K562 (cell line): Measurements from ENCODE around the gene CAST. TPM values are rescaled to one million over a fixed set of nuclear protein-coding genes. Genes with fewer than 3 reads are reported as not detected.

Experiments used
- ATAC-seq: fragments of 200-7000 bp; cut with Tn5 transposase; 3 replicates; pipeline ENCODE4 v1.9.1; 2020; ENCODE audit warnings: moderate library complexity
- BruUV-seq: library from RNA; stranded (reverse); fragments of 400-500 nt; replicated peaks from 2 replicates; lab custom pipeline; 2021; lab: Mats Ljungman, UMichigan
- CTCF ChIA-PET: fragments of 300-600 bp; formaldehyde crosslinking; extraction: SDS; loops from one replicate; lab custom pipeline; 2021; ENCODE audit warnings: low intra/inter-chr PET ratio; lab: Yijun Ruan, JAX
- POLR2A ChIA-PET: fragments of 300-600, 350-650 bp; sonication (Branson Sonifier 250); formaldehyde crosslinking; extraction: SDS; loops from one replicate; lab custom pipeline; 2021; ENCODE audit warnings: antibody characterized with exemption, inconsistent platforms; lab: Yijun Ruan, JAX
- DNase-seq, 4 experiments: peaks; one replicate each; pipeline versions ENCODE4 v3.0.0 to v3.0.0-alpha.2; 2011 to 2018; ENCODE audit warnings: low spot score in 3 of 4, mixed read lengths in 3 of 4; ENCODE audit errors: extremely low read depth in 1 of 4
- FAIRE-seq: peaks from 2 replicates; lab custom pipeline; 2011; peaks lifted over from hg19 to GRCh38; lab: Jason Lieb, UNC
- H2AFZ ChIP-seq: 2 replicates; pipeline ENCODE4 v1.6.0; 2011; ENCODE audit warnings: low read depth, low read length, control low read depth, inconsistent platforms
- H3K27ac ChIP-seq: fragments of 200-600 bp; 3 replicates; pipeline ENCODE4 v1.8.0; 2011; ENCODE audit warnings: low read depth, mild to moderate bottlenecking, control low read depth, inconsistent platforms, low read length, moderate library complexity, mixed read lengths; ENCODE audit errors: extremely low read depth
- H3K27me3 ChIP-seq, 2 experiments: fragments of 300-600 bp in 1 of 2; 2 replicates in 1 of 2; 3 replicates in 1 of 2; pipeline versions ENCODE4 v1.6.0 to v1.8.0; 2011; ENCODE audit warnings: inconsistent platforms in 2 of 2, low read length in 2 of 2, mild to moderate bottlenecking in 1 of 2, mixed read lengths in 1 of 2, moderate library complexity in 1 of 2; ENCODE audit not compliant: control insufficient read depth in 2 of 2, insufficient read depth in 2 of 2
- H3K36me3 ChIP-seq: fragments of 300-600 bp; 3 replicates; pipeline ENCODE4 v1.8.0; 2011; ENCODE audit warnings: mild to moderate bottlenecking, low read length, inconsistent platforms; ENCODE audit not compliant: control insufficient read depth, insufficient read depth
- H3K4me1 ChIP-seq, 2 experiments: fragments of 200-600 bp in 1 of 2; replicated peaks in 1 of 2; 2 replicates in 1 of 2; 3 replicates in 1 of 2; pipeline versions ENCODE4 v1.5.1 to v1.8.0; 2011; ENCODE audit warnings: inconsistent platforms in 2 of 2, low read length in 2 of 2, mild to moderate bottlenecking in 1 of 2, mixed read lengths in 1 of 2, moderate library complexity in 1 of 2; ENCODE audit not compliant: control insufficient read depth in 2 of 2, insufficient read depth in 2 of 2
- H3K4me2 ChIP-seq: 2 replicates; pipeline ENCODE4 v1.6.1; 2011; ENCODE audit warnings: low read length, control low read depth, inconsistent platforms, mixed read lengths; ENCODE audit not compliant: insufficient read depth
- H3K4me3 ChIP-seq: fragments of 200-600 bp; sonication (generic), shearing (Covaris generic); 2 replicates; pipeline ENCODE4 v1.5.1; 2016; ENCODE audit warnings: control low read depth, inconsistent platforms
- H3K79me2 ChIP-seq: fragments of 200-600 bp; 3 replicates; pipeline ENCODE4 v1.8.0; 2011; ENCODE audit warnings: low read length, inconsistent platforms; ENCODE audit not compliant: control insufficient read depth, insufficient read depth
- H3K9ac ChIP-seq, 2 experiments: 2 replicates each; pipeline versions ENCODE4 v1.6.0 to v1.6.1; 2011; ENCODE audit warnings: low read depth in 2 of 2, low read length in 2 of 2, control low read depth in 1 of 2, inconsistent platforms in 1 of 2, mild to moderate bottlenecking in 1 of 2, mixed read lengths in 1 of 2; ENCODE audit not compliant: insufficient read depth in 1 of 2
- H3K9me1 ChIP-seq: one replicate; pipeline ENCODE4 v1.6.0; 2011; ENCODE audit warnings: inconsistent platforms, mild to moderate bottlenecking, low read length, moderate library complexity; ENCODE audit not compliant: control insufficient read depth, insufficient read depth
- H3K9me3 ChIP-seq: replicated peaks from 2 replicates; pipeline ENCODE4 v1.5.1; 2011; ENCODE audit warnings: low read depth, low read length, inconsistent platforms; ENCODE audit not compliant: control insufficient read depth, insufficient read depth
- H4K20me1 ChIP-seq: replicated peaks from 2 replicates; pipeline ENCODE4 v1.6.1; 2011; ENCODE audit warnings: low read length, inconsistent platforms, mixed read lengths; ENCODE audit not compliant: control insufficient read depth, insufficient read depth
- BACH1 ChIP-seq: fragments of 200-800 bp; sonication (Bioruptor generic); IDR thresholded peaks from 2 replicates; pipeline ENCODE4 v1.6.1; 2016; ENCODE audit warnings: missing genetic modification characterization, missing compliant biosample characterization
- BCOR ChIP-seq: fragments of 450-650 bp; IDR thresholded peaks from 2 replicates; pipeline ENCODE4 v1.6.1; 2016
- CBX1 ChIP-seq: sonication (generic); IDR thresholded peaks from 2 replicates; pipeline ENCODE4 v1.6.1; 2016; ENCODE audit warnings: antibody characterized with exemption, low read depth, mild to moderate bottlenecking
- DNMT1 ChIP-seq: fragments of 450-650 bp; IDR thresholded peaks from 2 replicates; pipeline ENCODE4 v1.6.1; 2016; ENCODE audit warnings: antibody characterized with exemption, mild to moderate bottlenecking
- FOS ChIP-seq: IDR thresholded peaks from 3 replicates; pipeline ENCODE4 v1.6.1; 2011; ENCODE audit not compliant: insufficient read length; ENCODE audit errors: extremely low read depth
- HSF4 ChIP-seq: fragments of 250-450 bp; sonication (Bioruptor Pico); IDR thresholded peaks from 2 replicates; pipeline ENCODE4 v2.1.2; 2022; ENCODE audit warnings: mild to moderate bottlenecking, moderate library complexity, borderline replicate concordance
- ILK ChIP-seq: fragments of 450-650 bp; IDR thresholded peaks from 2 replicates; pipeline ENCODE4 v1.6.1; 2016; ENCODE audit warnings: missing genetic modification characterization, low read depth, mild to moderate bottlenecking, missing compliant biosample characterization, moderate library complexity, borderline replicate concordance
- IRF2 ChIP-seq: sonication (generic); formaldehyde crosslinking; IDR thresholded peaks from 2 replicates; pipeline ENCODE4 v1.8.1; 2022; ENCODE audit warnings: mild to moderate bottlenecking, missing genetic modification reagents
- KLF6 ChIP-seq: fragments of 250-450 bp; sonication (Bioruptor Pico); IDR thresholded peaks from 2 replicates; pipeline ENCODE4 v1.4.0; 2020; ENCODE audit warnings: mild to moderate bottlenecking, moderate library complexity, borderline replicate concordance
- NFIX ChIP-seq: fragments of 250-450 bp; sonication (Bioruptor Pico); IDR thresholded peaks from 2 replicates; pipeline ENCODE4 v1.4.0; 2020; ENCODE audit warnings: low read depth, mild to moderate bottlenecking, moderate library complexity
- PKNOX1 ChIP-seq: fragments of 450-650 bp; IDR thresholded peaks from 2 replicates; pipeline ENCODE4 v1.6.1; 2016
- PYGO2 ChIP-seq: fragments of 450-650 bp; IDR thresholded peaks from 2 replicates; pipeline ENCODE4 v1.6.1; 2016; ENCODE audit warnings: mild to moderate bottlenecking, missing genetic modification characterization, moderate library complexity, missing compliant biosample characterization
- RBM14 ChIP-seq: fragments of 200-400 bp; formaldehyde crosslinking; IDR thresholded peaks from 2 replicates; pipeline ENCODE4 v1.6.1; 2018; ENCODE audit warnings: low read depth, mild to moderate bottlenecking, low read length, moderate library complexity, borderline replicate concordance; ENCODE audit not compliant: insufficient read depth
- RFX1 ChIP-seq: fragments of 450-650 bp; IDR thresholded peaks from 2 replicates; pipeline ENCODE4 v1.6.1; 2016; ENCODE audit warnings: mild to moderate bottlenecking, moderate library complexity
- SMAD4 ChIP-seq: fragments of 250-450 bp; sonication (Bioruptor Pico); conservative IDR thresholded peaks from 2 replicates; pipeline ENCODE4 v1.8.0; 2021; ENCODE audit warnings: inconsistent platforms, mild to moderate bottlenecking, moderate library complexity
- SRSF3 ChIP-seq: fragments of 200-400 bp; formaldehyde crosslinking; IDR thresholded peaks from 2 replicates; pipeline ENCODE4 v1.6.1; 2016; ENCODE audit warnings: mild to moderate bottlenecking, low read length, moderate library complexity; ENCODE audit not compliant: insufficient read depth
- TOE1 ChIP-seq, 2 experiments: fragments of 450-650 bp in 1 of 2; sonication (generic) in 1 of 2; formaldehyde crosslinking in 1 of 2; IDR thresholded peaks; 2 replicates each; pipeline versions ENCODE4 v1.7.1 to v1.8.0; 2016 to 2022; ENCODE audit warnings: borderline replicate concordance in 2 of 2, mild to moderate bottlenecking in 2 of 2, antibody characterized with exemption in 1 of 2, inconsistent platforms in 1 of 2, low read depth in 1 of 2, missing genetic modification reagents in 1 of 2, moderate library complexity in 1 of 2
- ZNF140 ChIP-seq: fragments of 250-450 bp; sonication (Bioruptor Pico); IDR thresholded peaks from 2 replicates; pipeline ENCODE4 v1.8.0; 2021; ENCODE audit warnings: moderate library complexity, mild to moderate bottlenecking, inconsistent platforms
- ZNF197 ChIP-seq: fragments of 200-800 bp; sonication (Bioruptor generic); IDR thresholded peaks from 2 replicates; pipeline ENCODE4 v1.6.1; 2016; ENCODE audit warnings: low read depth, missing genetic modification characterization, missing compliant biosample characterization
- WGBS: fragments of 100-300 bp; shearing (Covaris generic); methylation state at CpG from one replicate; pipeline ENCODE4 v1.1.6; 2016; ENCODE audit warnings: low coverage, mixed read lengths; ENCODE audit not compliant: insufficient coverage; ENCODE audit errors: missing lambda C conversion rate; 5-methylcytosine and 5-hydroxymethylcytosine counted together
- in situ Hi-C: fragments of 300-500 bp; cut with MboI; formaldehyde crosslinking; loops from 4 replicates; pipeline ENCODE4 v1.15.0; 2018; ENCODE audit warnings: inconsistent platforms, mixed read lengths
- intact Hi-C: fragments of 100-400 bp; cut with micrococcal nuclease; formaldehyde crosslinking; loops from 2 replicates; pipeline ENCODE4 v1.14.2; 2022
- polyA plus RNA-seq, 8 experiments: library from polyadenylated mRNA; depleted of rRNA in 4 of 8; stranded (reverse) in 5 of 8; unstranded in 3 of 8; fragments of >200 nt; fragmentation: Nextera tagmentation in 2 of 8; fragmentation: Illumina TruSeq in 1 of 8; extraction: Ambion mirVana in 2 of 8; extraction: Trizol in 1 of 8; gene quantifications; 2 replicates each; pipeline versions ENCODE4 v1.2.1 to v1.2.3, GENCODE V29; 2011 to 2014; ENCODE audit warnings: inconsistent platforms in 1 of 8, missing spikeins in 1 of 8
- total RNA-seq, 7 experiments: library from RNA; depleted of rRNA in 6 of 7; stranded (reverse); fragments of >200 nt in 6 of 7; fragmentation: Illumina TruSeq in 2 of 7; extraction: Trizol in 2 of 7; gene quantifications; 2 replicates each; pipeline versions ENCODE4 v1.2.1 to v1.2.3, GENCODE V29; 2011 to 2021; ENCODE audit warnings: low replicate concordance in 1 of 7

CAST gene
- total and polyA plus RNA-seq, 9 of the 15 experiments (the other 6 are each of a cell fraction or from before 2014, with no cell fraction given): 55.5 to 136 (median 86.1) TPM

GRCh38 chr5:96687080-96687479 lies 24.9 kb downstream of the CAST start (continued):
- TF ChIP-seq PKNOX1 (no peak), SRSF3 (no peak), HSF4 (CRISPR knock-in tag) (no peak)

- H4K20me1 ChIP-seq: no peaks in the 10 kb centered on the region
- no TSS peak for BruUV-seq
- H3K27ac ChIP-seq: no peak overlapping the region
- H3K9me1 ChIP-seq: no peaks in the 10 kb centered on the region
- H3K4me3 ChIP-seq: no peak overlapping the region
- peak; percentile 57 to 74 (median 66) for DNase-seq
- H3K4me1 ChIP-seq: peaks cover 0 to 4% of the 10 kb centered on the region in 2 experiments; a peak in 2 of 5 replicates
- peak; percentile 96 for ATAC-seq
- peaks cover under 1 to 3% of the 10 kb centered on the region in 2 experiments; a peak in 1 of 5 replicates for H3K27me3 ChIP-seq
- no peak overlapping the region for H3K4me2 ChIP-seq
- H3K79me2 ChIP-seq: no peaks in the 10 kb centered on the region
- POLR2A ChIA-PET: interaction anchor here (0.6 to 1.4 kb wide), 2 partner anchors 28 to 74 kb away, joined by 3 to 4 read pairs; no protein-coding TSS in a partner anchor
- in situ Hi-C loops (no loop called here), intact Hi-C loops (loop anchor here (1.0 to 5.0 kb wide), 4 partner anchors 36 to 474 kb away; no protein-coding TSS in a partner anchor)
- peak; percentile 88 for FAIRE-seq
- H2AFZ ChIP-seq: peak overlapping the region; percentile 19; the same call in 1 of the 2 replicates
- CTCF ChIA-PET: interaction anchor here (2.6 kb wide), 1 partner anchor 74 kb away, joined by 20 read pairs; no protein-coding TSS in a partner anchor
- no peak overlapping the region; a peak in 1 of 4 replicates for H3K9ac ChIP-seq
- no peaks in the 10 kb centered on the region for H3K36me3 ChIP-seq
- WGBS: 2% methylated on average over 5 of the region's 5 CpGs
- H3K9me3 ChIP-seq: no peaks in the 10 kb centered on the region
- no peak for TF ChIP-seq PYGO2 (tag)
- no peak for TF ChIP-seq FOS
- TF ChIP-seq BACH1 (tag): no peak
- no peak for TF ChIP-seq KLF6 (CRISPR knock-in tag)
- no peak for TF ChIP-seq DNMT1
- TF ChIP-seq ZNF197 (CRISPR knock-in tag): no peak
- TF ChIP-seq RFX1: no peak
- no peak for TF ChIP-seq ILK (tag)
- TF ChIP-seq NFIX: no peak
- no peak for TF ChIP-seq IRF2 (CRISPR knock-in tag)
- no peak for TF ChIP-seq RBM14
- no peak for TF ChIP-seq ZNF140 (CRISPR knock-in tag)
- no peak for TF ChIP-seq CBX1
- no peak for TF ChIP-seq TOE1 (IDR thresholded peaks at IDR 0.05; ENCODE audit: borderline replicate concordance)
- no peak for TF ChIP-seq TOE1 (CRISPR knock-in tag; IDR thresholded peaks at IDR 0.05; ENCODE audit: borderline replicate concordance, low read depth)
- no peak for TF ChIP-seq BCOR
- TF ChIP-seq SMAD4: no peak
Observed at GRCh38 chr5:96687812-96688453, 25.8 kb downstream of the CAST start.
